ENCODE measurements around the gene GMDS.

GMDS gene

DNA sequence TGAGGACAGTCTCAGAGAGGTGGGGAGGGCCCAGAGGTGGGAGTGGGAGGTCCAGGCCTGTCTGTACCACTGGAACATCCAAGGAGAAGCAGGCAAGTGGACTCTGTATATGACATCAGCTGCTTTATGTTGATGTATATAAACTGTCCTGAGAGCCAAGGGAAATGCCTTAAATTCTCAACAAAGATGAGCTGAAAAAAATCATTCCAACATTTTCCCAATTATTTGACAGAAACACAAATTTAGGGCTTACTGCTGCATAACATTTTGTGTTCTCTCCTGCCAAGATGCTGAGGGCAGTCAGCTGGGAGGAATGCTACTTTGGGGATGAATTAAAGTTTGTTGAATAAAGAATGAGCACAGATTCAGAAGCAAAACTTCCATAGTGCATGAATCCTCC lies 582.9 kb downstream of the GMDS start:
- H3K4me3 ChIP-seq (ENCODE audit: low read depth, low read length), result no peak overlapping the region
- TF ChIP-seq, protein P1, sequence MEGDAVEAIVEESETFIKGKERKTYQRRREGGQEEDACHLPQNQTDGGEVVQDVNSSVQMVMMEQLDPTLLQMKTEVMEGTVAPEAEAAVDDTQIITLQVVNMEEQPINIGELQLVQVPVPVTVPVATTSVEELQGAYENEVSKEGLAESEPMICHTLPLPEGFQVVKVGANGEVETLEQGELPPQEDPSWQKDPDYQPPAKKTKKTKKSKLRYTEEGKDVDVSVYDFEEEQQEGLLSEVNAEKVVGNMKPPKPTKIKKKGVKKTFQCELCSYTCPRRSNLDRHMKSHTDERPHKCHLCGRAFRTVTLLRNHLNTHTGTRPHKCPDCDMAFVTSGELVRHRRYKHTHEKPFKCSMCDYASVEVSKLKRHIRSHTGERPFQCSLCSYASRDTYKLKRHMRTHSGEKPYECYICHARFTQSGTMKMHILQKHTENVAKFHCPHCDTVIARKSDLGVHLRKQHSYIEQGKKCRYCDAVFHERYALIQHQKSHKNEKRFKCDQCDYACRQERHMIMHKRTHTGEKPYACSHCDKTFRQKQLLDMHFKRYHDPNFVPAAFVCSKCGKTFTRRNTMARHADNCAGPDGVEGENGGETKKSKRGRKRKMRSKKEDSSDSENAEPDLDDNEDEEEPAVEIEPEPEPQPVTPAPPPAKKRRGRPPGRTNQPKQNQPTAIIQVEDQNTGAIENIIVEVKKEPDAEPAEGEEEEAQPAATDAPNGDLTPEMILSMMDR (IDR thresholded peaks at IDR 0.05; ENCODE audit: low read depth, low read length), result no peak
- no peak for DNase-seq (ENCODE audit: low read depth, low spot score)
- in situ Hi-C loops (cut with HindIII; ENCODE audit: low sequenced_read_pairs), result no loop called here

DNA sequence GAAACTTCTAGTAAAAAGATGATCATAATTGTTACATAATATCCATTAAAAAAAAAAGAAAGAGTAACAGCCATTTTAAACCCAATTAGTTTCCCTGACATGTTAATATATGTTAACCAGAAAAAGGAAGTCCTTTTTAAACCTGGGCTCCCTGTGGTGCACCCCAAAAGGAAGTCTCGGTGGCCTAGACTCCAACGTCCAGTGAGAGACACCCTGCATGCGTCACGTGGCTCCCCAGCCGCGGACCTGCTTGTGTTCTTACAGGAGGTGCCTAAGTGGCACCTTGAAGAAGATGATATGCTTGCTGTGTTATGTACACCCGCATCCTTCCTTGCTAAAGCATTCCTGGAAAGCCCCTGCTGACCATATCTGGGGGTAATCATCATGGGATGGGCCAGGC lies 585.6 kb downstream of the GMDS start:
- no peak overlapping the region for H3K4me3 ChIP-seq (ENCODE audit: low read depth, low read length)
- TF ChIP-seq, protein P1 (IDR thresholded peaks at IDR 0.05; ENCODE audit: low read depth, low read length), result no peak
- in situ Hi-C loops (cut with HindIII; ENCODE audit: low sequenced_read_pairs), result no loop called here
- DNase-seq (ENCODE audit: low read depth, low spot score), result no peak

DNA sequence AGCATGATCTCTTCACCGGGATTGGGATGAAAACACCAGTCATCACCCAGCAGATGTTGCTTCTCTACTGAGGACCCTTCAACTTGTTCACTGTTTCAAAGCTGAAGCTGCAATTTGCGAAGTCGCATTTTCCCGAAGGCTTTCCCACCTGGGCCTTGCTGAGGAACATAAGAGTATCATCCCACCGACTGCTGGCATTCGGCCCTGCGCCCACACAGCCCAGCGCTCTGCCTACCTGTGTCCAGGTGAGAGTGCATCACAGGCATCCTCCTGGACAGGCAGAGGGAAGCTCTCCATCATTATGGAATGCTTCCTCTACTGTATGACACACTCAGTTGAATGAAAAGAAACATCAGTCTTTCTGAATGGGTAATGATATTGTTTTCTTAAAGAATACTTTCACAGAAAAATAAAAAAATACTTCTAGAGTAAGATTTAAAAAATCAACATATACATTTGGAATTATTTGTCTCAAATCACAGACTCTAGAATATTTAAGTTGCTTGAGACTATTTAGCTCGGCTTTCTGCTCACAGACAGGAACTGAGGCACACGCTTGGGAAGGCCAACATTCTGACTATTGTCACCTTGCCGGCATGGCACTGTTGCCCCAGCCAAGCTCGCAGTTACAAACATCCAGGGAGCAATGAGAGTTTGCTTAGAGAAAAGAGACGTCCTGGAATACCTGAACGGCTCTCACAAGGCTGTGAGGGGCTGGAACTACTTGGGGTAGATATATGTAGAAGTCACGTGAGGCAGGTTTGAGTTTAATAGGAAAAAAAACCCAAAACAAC lies 587.0 kb downstream of the GMDS start:
- in situ Hi-C loops (cut with HindIII; ENCODE audit: low sequenced_read_pairs), result no loop called here
- H3K4me3 ChIP-seq (ENCODE audit: low read depth, low read length), result no peak overlapping the region
- no peak for DNase-seq (ENCODE audit: low read depth, low spot score)
- TF ChIP-seq, protein P1 (IDR thresholded peaks at IDR 0.05; ENCODE audit: low read depth, low read length), result no peak

DNA sequence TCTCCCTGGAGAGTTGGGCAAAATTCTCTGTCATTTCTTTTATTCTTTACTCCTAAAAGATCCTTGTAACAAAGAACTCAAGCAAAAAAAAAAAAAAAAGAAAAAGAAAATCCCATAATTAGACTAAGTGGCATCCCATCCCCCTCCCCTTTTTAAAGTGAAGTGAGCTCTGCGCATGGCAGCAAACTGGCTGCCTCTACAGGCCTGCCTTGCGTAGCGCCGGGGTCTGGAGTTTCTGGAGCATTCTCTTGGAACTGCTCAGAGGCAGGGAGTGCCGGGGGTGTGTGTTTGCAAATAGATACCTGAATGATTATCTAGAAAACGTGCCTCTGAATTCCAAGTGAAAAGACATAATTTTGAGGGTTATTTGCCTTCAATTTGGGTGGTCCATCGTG lies 587.6 kb downstream of the GMDS start:
- H3K4me3 ChIP-seq (ENCODE audit: low read depth, low read length), result no peak overlapping the region
- DNase-seq (ENCODE audit: low read depth, low spot score), result no peak
- TF ChIP-seq, protein P1 (IDR thresholded peaks at IDR 0.05; ENCODE audit: low read depth, low read length), result no peak
- in situ Hi-C loops (cut with HindIII; ENCODE audit: low sequenced_read_pairs), result no loop called here

DNA sequence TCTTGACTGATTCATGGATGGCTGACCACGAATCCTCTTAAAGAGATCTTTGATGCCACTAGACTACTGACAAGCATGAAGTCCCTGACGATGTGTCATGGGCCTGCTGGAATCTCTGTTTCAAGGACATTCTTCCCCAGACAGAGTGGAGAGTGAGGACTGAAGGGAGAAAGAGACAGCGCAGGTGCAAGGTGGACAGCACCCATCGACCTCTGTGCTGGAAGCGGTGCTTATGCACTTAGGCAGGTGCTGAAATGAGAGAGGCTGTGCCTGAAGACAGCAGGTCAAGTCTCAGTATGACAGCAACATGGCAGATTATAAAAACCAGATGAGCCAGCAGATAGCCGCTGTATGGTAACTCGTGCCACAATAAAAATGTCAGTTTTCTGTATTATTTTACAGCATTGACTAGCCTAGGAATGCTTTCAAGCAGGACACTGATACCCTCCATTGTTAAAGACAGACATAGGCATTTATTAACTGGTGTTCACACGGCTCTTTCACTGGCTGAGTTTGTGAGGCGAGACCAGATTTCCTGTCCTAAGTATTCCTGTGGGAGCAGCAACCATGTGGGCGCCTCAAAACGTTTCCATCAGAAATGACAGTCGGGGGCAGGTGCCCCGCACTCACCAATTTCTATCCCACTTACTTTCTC lies 588.2 kb downstream of the GMDS start:
- in situ Hi-C loops (cut with HindIII; ENCODE audit: low sequenced_read_pairs), result no loop called here
- no peak for DNase-seq (ENCODE audit: low read depth, low spot score)
- no peak overlapping the region for H3K4me3 ChIP-seq (ENCODE audit: low read depth, low read length)

DNA sequence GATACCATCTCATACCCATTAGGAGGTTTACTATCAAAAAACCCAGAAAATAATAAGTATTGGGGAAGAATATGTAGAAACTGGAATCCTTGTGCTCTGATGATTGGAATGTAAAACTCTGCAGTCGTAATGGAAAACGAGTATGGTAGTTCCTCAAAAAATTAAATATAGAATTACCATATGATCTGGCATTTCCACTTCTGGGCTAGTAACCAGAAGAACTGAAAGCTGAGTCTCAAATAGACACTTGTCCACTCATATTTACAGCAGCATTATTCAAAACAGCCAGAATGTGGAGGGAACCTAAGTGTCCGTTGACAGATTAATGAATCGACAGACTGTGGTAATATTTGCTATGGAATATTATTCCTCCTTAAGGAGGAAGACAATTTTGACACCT lies 591.4 kb downstream of the GMDS start:
- in situ Hi-C loops (cut with HindIII; ENCODE audit: low sequenced_read_pairs), result no loop called here
- H3K4me3 ChIP-seq (ENCODE audit: low read depth, low read length), result no peak overlapping the region
- DNase-seq (ENCODE audit: low read depth, low spot score), result no peak
- TF ChIP-seq, protein P1 (IDR thresholded peaks at IDR 0.05; ENCODE audit: low read depth, low read length), result no peak

More for the DNA sequence above, 588.2 kb downstream of the GMDS start:
- TF ChIP-seq, protein P1 (IDR thresholded peaks at IDR 0.05; ENCODE audit: low read depth, low read length), result no peak
